HG03565 (cell line): ENCODE results near the gene OXER1.

Experiments
- ATAC-seq: cut with Tn5 transposase; IDR thresholded peaks from one replicate; pipeline ENCODE4 v1.9.1; 2021; ENCODE audit warnings: mild to moderate bottlenecking, moderate library complexity; ENCODE audit not compliant: unreplicated experiment

The OXER1 gene

GRCh38 chr2:42770288-42771131 lies 6.6 kb upstream of the OXER1 start:
- no peak for ATAC-seq

GRCh38 chr2:42769583-42770287 lies 5.8 kb upstream of the OXER1 start:
- ATAC-seq: no peak

GRCh38 chr2:42768706-42769256 lies 4.8 kb upstream of the OXER1 start:
- ATAC-seq: no peak

GRCh38 chr2:42767899-42768705 lies 4.2 kb upstream of the OXER1 start:
- ATAC-seq: no peak

GRCh38 chr2:42767080-42767898 lies 3.4 kb upstream of the OXER1 start:
- ATAC-seq: no peak

- no peak for ATAC-seq
Measured at GRCh38 chr2:42765686-42766085, 1.8 kb upstream of the OXER1 start.

- no peak for ATAC-seq
Measured at GRCh38 chr2:42764901-42765300, 966 bp upstream of the OXER1 start.

GRCh38 chr2:42762823-42763804 lies 821 bp downstream of the OXER1 start:
- ATAC-seq: no peak

- ATAC-seq: no peak
Measured at GRCh38 chr2:42762155-42762554, 1.8 kb downstream of the OXER1 start.

GRCh38 chr2:42761554-42761953 lies 2.4 kb downstream of the OXER1 start:
- no peak for ATAC-seq

GRCh38 chr2:42758751-42759150 lies 5.2 kb downstream of the OXER1 start:
- ATAC-seq: no peak

GRCh38 chr2:42757981-42758740 lies 5.8 kb downstream of the OXER1 start:
- ATAC-seq: no peak

GRCh38 chr2:42756966-42757513 lies 6.9 kb downstream of the OXER1 start:
- no peak for ATAC-seq

GRCh38 chr2:42756150-42756775 lies 7.7 kb downstream of the OXER1 start:
- no peak for ATAC-seq

GRCh38 chr2:42755191-42755880 lies 8.6 kb downstream of the OXER1 start:
- no peak for ATAC-seq

- no peak for ATAC-seq
Measured at GRCh38 chr2:42754776-42755140, 9.2 kb downstream of the OXER1 start.
